HepG2 (cell line): Measurements from ENCODE around the gene TADA3. TPM values are rescaled to one million over a fixed set of nuclear protein-coding genes. Genes with fewer than 3 reads are reported as not detected.

Experiments
- GTF2F1 ChIP-seq: fragments of 150-350 bp; IDR thresholded peaks from 2 replicates; pipeline ENCODE4 v1.6.1; 2014; ENCODE audit warnings: low read length
- KLF13 ChIP-seq: sonication (generic); formaldehyde crosslinking; IDR thresholded peaks from 2 replicates; pipeline ENCODE4 v1.4.0; 2020; ENCODE audit warnings: mild to moderate bottlenecking, missing genetic modification reagents
- MATR3 ChIP-seq: sonication (generic); formaldehyde crosslinking; IDR thresholded peaks from 2 replicates; pipeline ENCODE4 v1.4.0; 2020; ENCODE audit warnings: missing genetic modification reagents
- MED1 ChIP-seq: sonication (generic); formaldehyde crosslinking; IDR thresholded peaks from 2 replicates; pipeline ENCODE4 v1.4.0; 2020; ENCODE audit warnings: missing genetic modification reagents
- MIXL1 ChIP-seq: IDR thresholded peaks from 2 replicates; pipeline ENCODE4 v1.6.1; 2016
- PCBP2 ChIP-seq: fragments of 200-400 bp; formaldehyde crosslinking; optimal IDR thresholded peaks from 2 replicates; pipeline ENCODE3; 2018; ENCODE audit warnings: low read length, low read depth; ENCODE audit not compliant: poor library complexity, severe bottlenecking
- SNAPC5 ChIP-seq: sonication (generic); formaldehyde crosslinking; IDR thresholded peaks from 2 replicates; pipeline ENCODE4 v1.8.1; 2023; ENCODE audit warnings: mild to moderate bottlenecking, missing genetic modification reagents, borderline replicate concordance
- SRF ChIP-seq: IDR thresholded peaks from 2 replicates; pipeline ENCODE4 v1.6.1; 2011; ENCODE audit warnings: mild to moderate bottlenecking, low read depth, low read length, moderate library complexity
- ZNF383 ChIP-seq: sonication (generic); formaldehyde crosslinking; IDR thresholded peaks from 2 replicates; pipeline ENCODE4 v1.4.0; 2020; ENCODE audit warnings: missing genetic modification reagents, mild to moderate bottlenecking, borderline replicate concordance
- polyA plus RNA-seq, 8 experiments: library from polyadenylated mRNA; depleted of rRNA in 3 of 8; stranded (reverse) in 7 of 8; unstranded in 1 of 8; fragments of >200 nt; fragmentation: Illumina TruSeq in 4 of 8; extraction: Trizol in 4 of 8; gene quantifications; 2 replicates each; pipeline versions ENCODE4 v1.2.1 to v1.2.3, GENCODE V29; 2011 to 2016; ENCODE audit warnings: low read depth in 4 of 8, missing spikeins in 1 of 8, mixed read lengths in 1 of 8; ENCODE audit not compliant: insufficient read depth in 1 of 8
- total RNA-seq, 5 experiments: library from RNA; depleted of rRNA; stranded (reverse); fragments of >200 nt; fragmentation: Illumina TruSeq; extraction: Trizol; gene quantifications; 2 replicates each; pipeline ENCODE4 v1.2.3, GENCODE V29; 2016; ENCODE audit warnings: low read depth in 1 of 5
- TF ChIP-seq, protein P1 (sequence below), 2 experiments: fragments of 450-650 bp in 1 of 2; sonication (generic) in 1 of 2; formaldehyde crosslinking in 1 of 2; IDR thresholded peaks; 2 replicates each; pipeline versions ENCODE4 v1.6.1 to v1.8.0; 2016 to 2022; ENCODE audit warnings: antibody characterized with exemption in 1 of 2, mild to moderate bottlenecking in 1 of 2, missing genetic modification reagents in 1 of 2
- TF ChIP-seq, protein P2 (sequence below): sonication (generic); formaldehyde crosslinking; IDR thresholded peaks from 2 replicates; pipeline ENCODE4 v1.8.1; 2023; ENCODE audit warnings: mild to moderate bottlenecking, missing genetic modification reagents
- TF ChIP-seq, protein P3 (sequence below): sonication (generic); formaldehyde crosslinking; IDR thresholded peaks from 2 replicates; pipeline ENCODE4 v1.5.1; 2020; ENCODE audit warnings: missing genetic modification reagents, mild to moderate bottlenecking, borderline replicate concordance

TADA3 gene
- total and polyA plus RNA-seq, 2 of the 13 experiments (the other 11 are each of a cell fraction or from before 2014, with no cell fraction given): 32.1 to 37.1 TPM

GRCh38 chr3:9792405-9793160, at the start of gene TADA3, which contains the start of gene ARPC4 (continued):
- TF ChIP-seq, protein P1, sequence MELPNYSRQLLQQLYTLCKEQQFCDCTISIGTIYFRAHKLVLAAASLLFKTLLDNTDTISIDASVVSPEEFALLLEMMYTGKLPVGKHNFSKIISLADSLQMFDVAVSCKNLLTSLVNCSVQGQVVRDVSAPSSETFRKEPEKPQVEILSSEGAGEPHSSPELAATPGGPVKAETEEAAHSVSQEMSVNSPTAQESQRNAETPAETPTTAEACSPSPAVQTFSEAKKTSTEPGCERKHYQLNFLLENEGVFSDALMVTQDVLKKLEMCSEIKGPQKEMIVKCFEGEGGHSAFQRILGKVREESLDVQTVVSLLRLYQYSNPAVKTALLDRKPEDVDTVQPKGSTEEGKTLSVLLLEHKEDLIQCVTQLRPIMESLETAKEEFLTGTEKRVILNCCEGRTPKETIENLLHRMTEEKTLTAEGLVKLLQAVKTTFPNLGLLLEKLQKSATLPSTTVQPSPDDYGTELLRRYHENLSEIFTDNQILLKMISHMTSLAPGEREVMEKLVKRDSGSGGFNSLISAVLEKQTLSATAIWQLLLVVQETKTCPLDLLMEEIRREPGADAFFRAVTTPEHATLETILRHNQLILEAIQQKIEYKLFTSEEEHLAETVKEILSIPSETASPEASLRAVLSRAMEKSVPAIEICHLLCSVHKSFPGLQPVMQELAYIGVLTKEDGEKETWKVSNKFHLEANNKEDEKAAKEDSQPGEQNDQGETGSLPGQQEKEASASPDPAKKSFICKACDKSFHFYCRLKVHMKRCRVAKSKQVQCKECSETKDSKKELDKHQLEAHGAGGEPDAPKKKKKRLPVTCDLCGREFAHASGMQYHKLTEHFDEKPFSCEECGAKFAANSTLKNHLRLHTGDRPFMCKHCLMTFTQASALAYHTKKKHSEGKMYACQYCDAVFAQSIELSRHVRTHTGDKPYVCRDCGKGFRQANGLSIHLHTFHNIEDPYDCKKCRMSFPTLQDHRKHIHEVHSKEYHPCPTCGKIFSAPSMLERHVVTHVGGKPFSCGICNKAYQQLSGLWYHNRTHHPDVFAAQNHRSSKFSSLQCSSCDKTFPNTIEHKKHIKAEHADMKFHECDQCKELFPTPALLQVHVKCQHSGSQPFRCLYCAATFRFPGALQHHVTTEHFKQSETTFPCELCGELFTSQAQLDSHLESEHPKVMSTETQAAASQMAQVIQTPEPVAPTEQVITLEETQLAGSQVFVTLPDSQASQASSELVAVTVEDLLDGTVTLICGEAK (IDR thresholded peaks at IDR 0.05): no peak
- TF ChIP-seq, protein P1 (CRISPR knock-in tag; IDR thresholded peaks at IDR 0.05): peak; percentile 38; the same call in 1 of the 2 replicates
- TF ChIP-seq SNAPC5 (CRISPR knock-in tag): no peak
- peak; percentile 50 for TF ChIP-seq MED1 (CRISPR knock-in tag)
- no peak for TF ChIP-seq ZNF383 (CRISPR knock-in tag)
- no peak for TF ChIP-seq MIXL1 (CRISPR knock-in tag)
- TF ChIP-seq, protein P2, sequence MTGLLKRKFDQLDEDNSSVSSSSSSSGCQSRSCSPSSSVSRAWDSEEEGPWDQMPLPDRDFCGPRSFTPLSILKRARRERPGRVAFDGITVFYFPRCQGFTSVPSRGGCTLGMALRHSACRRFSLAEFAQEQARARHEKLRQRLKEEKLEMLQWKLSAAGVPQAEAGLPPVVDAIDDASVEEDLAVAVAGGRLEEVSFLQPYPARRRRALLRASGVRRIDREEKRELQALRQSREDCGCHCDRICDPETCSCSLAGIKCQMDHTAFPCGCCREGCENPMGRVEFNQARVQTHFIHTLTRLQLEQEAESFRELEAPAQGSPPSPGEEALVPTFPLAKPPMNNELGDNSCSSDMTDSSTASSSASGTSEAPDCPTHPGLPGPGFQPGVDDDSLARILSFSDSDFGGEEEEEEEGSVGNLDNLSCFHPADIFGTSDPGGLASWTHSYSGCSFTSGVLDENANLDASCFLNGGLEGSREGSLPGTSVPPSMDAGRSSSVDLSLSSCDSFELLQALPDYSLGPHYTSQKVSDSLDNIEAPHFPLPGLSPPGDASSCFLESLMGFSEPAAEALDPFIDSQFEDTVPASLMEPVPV (CRISPR knock-in tag): no peak
- TF ChIP-seq KLF13: no peak
- no peak for TF ChIP-seq MATR3 (CRISPR knock-in tag)
- TF ChIP-seq GTF2F1: no peak
- no peak for TF ChIP-seq PCBP2
- TF ChIP-seq, protein P3, sequence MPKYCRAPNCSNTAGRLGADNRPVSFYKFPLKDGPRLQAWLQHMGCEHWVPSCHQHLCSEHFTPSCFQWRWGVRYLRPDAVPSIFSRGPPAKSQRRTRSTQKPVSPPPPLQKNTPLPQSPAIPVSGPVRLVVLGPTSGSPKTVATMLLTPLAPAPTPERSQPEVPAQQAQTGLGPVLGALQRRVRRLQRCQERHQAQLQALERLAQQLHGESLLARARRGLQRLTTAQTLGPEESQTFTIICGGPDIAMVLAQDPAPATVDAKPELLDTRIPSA: no peak
- peak; percentile 96 for TF ChIP-seq SRF
